Activated T-helper 2 cell treated with anti-CD3 and anti-CD28 coated beads, Interferon-gamma antibody, Interleukin-2, Interleukin-4, amounts not matched to agents 10 μg/mL and 5 μg/mL and 100 μg/mL, durations not matched to agents 14 hours and 24 hours and 36 hours (primary cell): ENCODE data around the gene TMEM86A. TPM values are rescaled to one million over a fixed set of nuclear protein-coding genes. Genes with fewer than 3 reads are reported as not detected.

Experiments used
- DNase-seq: peaks from one replicate; pipeline ENCODE4 v3.0.0; 2021; ENCODE audit warnings: low spot score
- H3K27ac Mint-ChIP-seq: one replicate; pipeline ENCODE4 v1.8.0; 2021; ENCODE audit warnings: mixed read lengths
- H3K27me3 Mint-ChIP-seq: one replicate; pipeline ENCODE4 v1.8.0; 2021; ENCODE audit warnings: low read depth, mixed read lengths
- H3K36me3 Mint-ChIP-seq: one replicate; pipeline ENCODE4 v1.8.0; 2021; ENCODE audit warnings: low read depth, mixed read lengths
- H3K4me1 Mint-ChIP-seq: one replicate; pipeline ENCODE4 v1.8.0; 2021; ENCODE audit warnings: low read depth, mixed read lengths
- H3K4me3 Mint-ChIP-seq: one replicate; pipeline ENCODE4 v1.8.0; 2021; ENCODE audit warnings: low read depth, mild to moderate bottlenecking, moderate library complexity, mixed read lengths
- H3K9me3 Mint-ChIP-seq: one replicate; pipeline ENCODE4 v1.8.0; 2021; ENCODE audit warnings: mixed read lengths
- intact Hi-C: fragments of 100-400 bp; cut with micrococcal nuclease; formaldehyde crosslinking; loops from one replicate; pipeline ENCODE4 v1.15.1; 2023
- total RNA-seq: library from RNA; stranded (reverse); gene quantifications from 2 replicates; pipeline ENCODE4 v1.2.3, GENCODE V29; 2022

The TMEM86A gene
- total RNA-seq, 1 donor from 2014 or later = 0.11 TPM

DNA sequence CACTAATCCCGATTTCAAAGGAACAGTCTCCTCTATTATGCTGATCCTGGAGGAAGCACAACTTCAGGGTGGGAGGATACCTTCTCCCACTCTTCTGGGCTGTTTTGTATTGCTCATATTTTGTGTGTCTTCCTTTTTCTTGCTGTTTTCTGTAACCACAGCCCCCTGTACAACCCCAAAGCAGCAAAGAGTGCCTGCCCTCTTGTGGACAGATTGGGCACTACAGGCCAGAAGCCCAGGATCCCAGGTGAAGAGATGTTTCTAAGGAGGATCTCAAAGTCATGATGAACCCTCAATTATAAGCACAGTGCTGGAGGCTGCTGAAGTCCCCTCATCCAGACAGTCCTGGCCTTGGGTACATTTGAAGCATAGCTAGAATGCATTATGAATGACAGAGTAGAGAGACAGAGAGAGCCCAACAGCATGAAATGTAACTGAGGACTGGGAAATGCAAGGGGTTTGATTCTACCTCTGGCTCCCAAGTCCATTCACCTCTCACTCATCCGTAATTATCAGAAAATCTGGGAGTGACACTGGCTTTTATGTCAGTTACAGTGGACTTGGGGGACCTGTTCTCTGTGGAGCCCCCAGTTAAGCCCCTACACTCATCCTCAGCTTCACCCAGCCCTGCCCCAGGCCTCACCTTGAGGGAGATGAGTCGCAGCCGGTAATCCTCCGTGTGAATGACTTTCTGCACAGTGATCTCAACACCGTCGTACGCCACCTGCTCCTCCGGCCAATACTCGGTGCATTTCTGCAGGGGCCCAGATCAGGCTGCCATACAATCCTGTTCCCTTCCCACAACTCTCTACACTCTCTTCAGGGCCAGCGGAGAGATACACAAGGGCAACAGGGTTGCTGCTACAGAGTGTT is 33.6 kb downstream of the TMEM86A start:
- Mint-ChIP-seq H3K36me3 (no peaks in the 10 kb centered on the region), H3K9me3 (no peaks in the 10 kb centered on the region), H3K27me3 (peaks cover 10% of the 10 kb centered on the region), H3K4me3 (no peak overlapping the region), H3K4me1 (peaks cover 2% of the 10 kb centered on the region), H3K27ac (no peak overlapping the region)
- DNase-seq = peak; percentile 40
- intact Hi-C loops = loop anchor here (1.0 to 10.0 kb wide), 2 partner anchors 192 to 487 kb away; partner anchors contain the start of gene SAA2

DNA sequence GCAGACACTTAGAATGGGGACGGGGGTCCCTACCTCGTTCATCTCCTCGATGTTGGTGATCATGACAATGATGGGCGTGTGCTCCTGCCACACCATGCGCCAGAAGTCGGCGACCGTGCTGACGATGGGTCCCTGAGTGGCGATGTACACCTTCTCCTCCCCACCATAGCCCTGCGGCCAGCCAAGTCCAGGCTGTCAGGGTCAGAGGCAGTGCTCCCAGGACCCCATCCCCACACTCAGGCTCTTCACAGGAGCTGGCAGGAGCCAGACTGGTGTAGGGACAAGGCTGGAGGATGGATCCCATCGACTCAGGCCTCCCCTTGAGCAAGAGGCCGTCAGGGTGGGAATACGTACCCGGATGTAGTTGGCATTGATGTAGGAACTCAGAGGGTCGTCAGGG is 34.6 kb downstream of the TMEM86A start:
- Mint-ChIP-seq H3K27me3 (peaks cover 10% of the 10 kb centered on the region), H3K4me1 (no peaks in the 10 kb centered on the region), H3K27ac (no peak overlapping the region), H3K4me3 (no peak overlapping the region), H3K36me3 (no peaks in the 10 kb centered on the region), H3K9me3 (no peaks in the 10 kb centered on the region)
- DNase-seq = no peak
- intact Hi-C loops = loop anchor here (10.0 kb wide), 1 partner anchor 488 kb away; the partner anchor contains the start of gene SAA2

DNA sequence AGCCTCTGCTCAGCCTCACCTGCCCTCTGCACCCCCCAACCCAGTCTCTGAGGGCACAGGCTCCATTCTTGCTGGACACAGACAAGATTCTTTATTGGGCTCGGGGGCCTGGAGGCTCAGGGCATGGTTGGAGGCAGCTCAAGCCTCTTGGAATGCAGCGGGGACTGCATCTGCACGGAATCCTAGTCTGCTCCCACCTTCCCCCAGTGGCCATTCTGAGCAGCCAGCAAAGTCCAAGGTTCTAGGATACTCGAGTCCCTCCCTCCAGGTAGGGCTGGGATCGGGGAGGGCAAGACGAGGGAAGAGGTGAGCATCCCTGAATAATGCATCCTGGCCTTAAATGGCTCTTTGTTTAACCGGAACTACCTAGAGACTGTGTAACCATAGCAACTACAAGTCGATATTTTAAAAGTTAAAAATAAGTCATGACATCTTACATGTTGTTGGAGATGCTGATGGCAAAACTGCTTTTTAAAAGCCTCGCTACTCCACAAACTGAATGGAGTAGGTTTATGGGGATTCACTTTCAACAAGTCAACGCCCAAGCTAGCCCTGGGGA is 38.1 kb downstream of the TMEM86A start:
- Mint-ChIP-seq H3K9me3 (no peaks in the 10 kb centered on the region), H3K36me3 (no peaks in the 10 kb centered on the region), H3K4me3 (no peak overlapping the region), H3K27me3 (peaks cover 10% of the 10 kb centered on the region), H3K4me1 (no peaks in the 10 kb centered on the region), H3K27ac (no peak overlapping the region)
- DNase-seq = no peak
- intact Hi-C loops = loop anchor here (10.0 kb wide), 1 partner anchor 492 kb away; the partner anchor contains the start of gene SAA2

DNA sequence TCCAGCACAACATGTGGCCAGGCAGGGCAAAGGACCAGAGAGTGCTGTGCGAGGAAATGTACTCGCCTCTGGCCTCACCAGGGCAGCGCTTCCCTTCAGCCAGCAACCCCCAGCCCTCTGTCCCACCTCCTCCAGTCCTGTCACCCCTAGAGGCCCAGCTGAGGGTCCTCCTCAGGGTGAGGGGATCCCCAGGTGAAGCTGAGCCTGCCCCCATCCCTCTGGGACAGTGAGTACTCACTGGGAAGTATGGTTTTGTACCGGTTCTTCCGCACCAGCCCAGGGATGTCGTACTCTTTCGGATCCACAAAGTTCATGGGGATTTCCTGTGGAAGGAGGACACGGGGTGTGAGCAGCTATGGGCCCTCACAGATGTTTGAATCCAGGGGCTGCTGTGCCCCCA is 39.1 kb downstream of the TMEM86A start:
- Mint-ChIP-seq H3K4me1 (no peaks in the 10 kb centered on the region), H3K9me3 (no peaks in the 10 kb centered on the region), H3K4me3 (no peak overlapping the region), H3K36me3 (no peaks in the 10 kb centered on the region), H3K27ac (no peak overlapping the region), H3K27me3 (peaks cover 10% of the 10 kb centered on the region)
- intact Hi-C loops = loop anchor here (10.0 kb wide), 1 partner anchor 493 kb away; the partner anchor contains the start of gene SAA2
- DNase-seq = no peak

DNA sequence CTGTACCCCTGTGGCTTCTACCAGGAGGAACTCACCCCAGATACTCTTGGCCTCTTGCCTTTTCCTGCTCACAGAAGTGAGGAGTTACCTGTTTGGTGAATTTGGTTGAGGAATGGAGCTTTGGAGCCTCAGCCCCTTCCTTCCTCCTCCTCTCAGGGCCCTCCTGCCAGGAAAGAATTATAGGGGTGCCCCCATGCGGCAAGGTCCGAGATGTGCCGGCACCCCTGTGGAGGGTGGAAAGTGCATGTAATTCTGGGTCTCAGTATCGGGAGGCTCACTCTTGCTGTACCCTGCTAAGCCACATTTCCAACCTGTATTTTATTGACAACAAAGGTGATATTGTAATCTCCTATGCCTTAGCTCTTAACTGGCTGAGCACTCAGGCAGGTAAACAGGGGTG is 41.1 kb downstream of the TMEM86A start:
- Mint-ChIP-seq H3K27ac (no peak overlapping the region), H3K9me3 (no peaks in the 10 kb centered on the region), H3K4me1 (no peaks in the 10 kb centered on the region), H3K36me3 (no peaks in the 10 kb centered on the region), H3K27me3 (peaks cover 10% of the 10 kb centered on the region), H3K4me3 (no peak overlapping the region)
- DNase-seq = no peak
- intact Hi-C loops = loop anchor here (10.0 kb wide), 1 partner anchor 495 kb away; the partner anchor contains the start of gene SAA2

DNA sequence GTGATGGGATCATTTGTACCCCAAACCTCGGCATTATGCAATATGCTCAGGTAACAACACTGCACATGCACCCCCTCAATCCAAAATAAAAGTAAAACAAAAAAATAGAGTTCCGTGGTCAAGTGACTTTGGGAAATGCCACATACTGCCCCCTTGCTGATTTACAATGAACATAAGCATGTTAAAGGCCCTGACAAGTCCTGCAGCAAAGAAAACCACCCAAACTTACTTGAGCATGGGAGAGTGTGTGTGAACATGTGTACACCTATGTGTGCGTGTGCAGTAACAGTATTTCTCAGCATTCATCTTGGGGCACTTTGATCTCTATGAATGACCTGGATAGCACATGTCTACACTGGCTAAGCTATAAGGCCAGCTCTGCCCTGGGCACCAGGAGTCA is 43.2 kb downstream of the TMEM86A start:
- H3K27ac Mint-ChIP-seq = no peak overlapping the region
- intact Hi-C loops = no loop called here
- no peaks in the 10 kb centered on the region for H3K36me3 Mint-ChIP-seq
- no peaks in the 10 kb centered on the region for H3K4me1 Mint-ChIP-seq
- peaks cover 1% of the 10 kb centered on the region for H3K27me3 Mint-ChIP-seq
- H3K9me3 Mint-ChIP-seq = no peaks in the 10 kb centered on the region
- no peak overlapping the region for H3K4me3 Mint-ChIP-seq
- DNase-seq = no peak

DNA sequence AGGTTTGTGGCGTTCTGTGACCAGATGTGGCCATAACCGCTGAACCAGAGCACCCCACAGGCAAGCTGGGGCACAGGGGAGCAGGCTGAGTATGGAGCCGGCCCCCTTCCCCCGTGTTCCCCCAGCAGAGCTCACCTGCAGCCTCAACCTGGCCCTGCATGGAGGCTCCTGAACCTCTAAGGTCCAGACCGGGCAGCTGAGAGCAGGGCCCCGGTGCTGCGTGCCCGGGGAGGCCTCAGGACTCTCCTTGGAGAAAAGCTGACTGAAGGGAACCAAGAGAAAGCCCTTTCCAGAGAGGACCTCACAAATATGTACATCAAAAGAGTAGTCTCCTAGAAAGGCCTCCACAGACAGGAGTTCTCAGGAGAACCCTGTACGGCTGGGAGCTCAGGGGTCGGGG is 44.8 kb downstream of the TMEM86A start:
- Mint-ChIP-seq H3K4me1 (no peaks in the 10 kb centered on the region), H3K9me3 (no peaks in the 10 kb centered on the region), H3K36me3 (no peaks in the 10 kb centered on the region), H3K4me3 (no peak overlapping the region), H3K27me3 (peaks cover 2% of the 10 kb centered on the region), H3K27ac (no peak overlapping the region)
- intact Hi-C loops = no loop called here
- DNase-seq = no peak

DNA sequence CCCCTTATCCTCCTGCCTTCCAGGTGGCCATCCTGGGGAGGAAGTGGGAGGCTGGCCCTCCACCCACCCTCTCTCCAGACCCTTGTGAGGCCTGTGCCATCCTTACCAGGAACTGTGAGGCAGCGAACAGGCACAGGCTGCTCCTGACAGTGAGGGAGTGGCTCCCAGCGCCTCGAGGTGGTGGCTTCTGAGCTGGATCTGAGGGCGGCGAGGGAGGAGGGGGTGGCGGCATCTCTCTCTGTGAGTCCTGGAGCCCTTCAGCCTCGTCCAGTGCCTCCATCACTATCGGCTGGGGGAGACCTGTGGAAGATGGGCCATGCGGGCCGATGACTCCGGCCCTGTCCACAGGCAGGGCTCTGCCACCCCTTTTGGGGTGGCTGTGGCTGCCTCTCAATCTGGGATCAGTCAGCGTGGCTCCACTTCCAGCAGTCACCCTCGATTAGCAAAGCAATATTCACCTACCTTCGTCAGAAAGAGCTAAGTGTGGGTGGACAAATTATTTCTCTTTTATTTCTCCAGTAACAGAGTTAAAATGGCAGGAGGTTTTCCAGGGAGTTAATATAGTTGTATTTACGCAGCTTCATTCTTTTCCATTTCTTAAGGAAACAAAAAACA is 45.4 kb downstream of the TMEM86A start:
- H3K4me1 Mint-ChIP-seq = no peaks in the 10 kb centered on the region
- no peak for DNase-seq
- intact Hi-C loops = no loop called here
- H3K9me3 Mint-ChIP-seq = no peaks in the 10 kb centered on the region
- peaks cover 2% of the 10 kb centered on the region for H3K27me3 Mint-ChIP-seq
- H3K27ac Mint-ChIP-seq = no peak overlapping the region
- no peaks in the 10 kb centered on the region for H3K36me3 Mint-ChIP-seq
- no peak overlapping the region for H3K4me3 Mint-ChIP-seq

DNA sequence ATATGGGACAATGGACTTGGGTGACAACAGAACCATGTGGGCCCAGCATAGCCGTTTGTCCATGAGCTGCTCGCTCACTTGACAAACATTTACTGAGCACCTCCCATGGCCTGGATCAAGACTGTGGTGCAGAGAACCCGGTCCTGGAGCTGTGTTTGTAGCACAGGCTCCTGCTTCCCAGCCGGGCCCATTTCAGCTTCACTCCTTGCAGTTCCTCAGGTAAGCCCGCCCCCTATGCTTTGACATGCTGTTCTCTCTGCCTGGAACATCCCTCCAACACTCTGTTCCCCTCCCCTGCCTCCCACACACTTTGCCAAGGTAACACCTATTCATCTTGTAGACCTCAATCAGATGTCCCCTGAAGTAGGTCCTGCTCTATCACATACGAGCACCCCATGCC is 46.7 kb downstream of the TMEM86A start:
- no peak overlapping the region for H3K27ac Mint-ChIP-seq

DNA sequence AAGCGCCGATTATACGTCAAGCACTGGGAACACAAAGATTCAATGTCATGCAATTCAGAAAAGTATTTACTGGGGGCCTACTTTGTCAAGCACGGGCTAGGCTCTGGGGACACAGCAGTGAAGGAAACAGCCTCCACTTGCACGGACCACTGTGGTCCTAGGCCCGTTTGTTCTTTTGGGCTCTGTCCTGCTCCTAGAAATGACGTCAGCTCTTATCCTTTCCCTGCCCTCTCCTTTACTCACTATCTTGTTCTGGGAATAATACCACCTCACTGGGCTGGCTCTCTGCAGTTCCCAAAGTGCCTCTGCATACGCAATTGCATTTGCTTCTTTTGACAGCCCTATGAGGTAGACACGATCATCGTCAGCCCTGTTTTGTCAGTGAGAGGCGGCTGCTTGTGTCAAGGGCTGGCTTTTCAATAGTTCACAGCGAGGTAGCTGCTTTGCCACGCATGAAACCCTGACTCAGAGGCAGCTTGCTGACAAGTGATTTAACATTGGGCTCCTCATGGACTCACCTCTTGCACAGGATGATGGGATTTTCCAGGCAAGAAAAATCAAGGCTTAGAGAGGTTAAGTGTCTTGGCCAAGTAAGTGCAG is 50.3 kb downstream of the TMEM86A start:
- H3K9me3 Mint-ChIP-seq = no peaks in the 10 kb centered on the region
- intact Hi-C loops = no loop called here
- no peak overlapping the region for H3K27ac Mint-ChIP-seq

More for the DNA sequence above, 46.7 kb downstream of the TMEM86A start:
- no peaks in the 10 kb centered on the region for H3K4me1 Mint-ChIP-seq
- no peaks in the 10 kb centered on the region for H3K9me3 Mint-ChIP-seq
- intact Hi-C loops = no loop called here
- H3K27me3 Mint-ChIP-seq = peaks cover 2% of the 10 kb centered on the region
- no peak for DNase-seq
- no peak overlapping the region for H3K4me3 Mint-ChIP-seq
- H3K36me3 Mint-ChIP-seq = no peaks in the 10 kb centered on the region

DNA sequence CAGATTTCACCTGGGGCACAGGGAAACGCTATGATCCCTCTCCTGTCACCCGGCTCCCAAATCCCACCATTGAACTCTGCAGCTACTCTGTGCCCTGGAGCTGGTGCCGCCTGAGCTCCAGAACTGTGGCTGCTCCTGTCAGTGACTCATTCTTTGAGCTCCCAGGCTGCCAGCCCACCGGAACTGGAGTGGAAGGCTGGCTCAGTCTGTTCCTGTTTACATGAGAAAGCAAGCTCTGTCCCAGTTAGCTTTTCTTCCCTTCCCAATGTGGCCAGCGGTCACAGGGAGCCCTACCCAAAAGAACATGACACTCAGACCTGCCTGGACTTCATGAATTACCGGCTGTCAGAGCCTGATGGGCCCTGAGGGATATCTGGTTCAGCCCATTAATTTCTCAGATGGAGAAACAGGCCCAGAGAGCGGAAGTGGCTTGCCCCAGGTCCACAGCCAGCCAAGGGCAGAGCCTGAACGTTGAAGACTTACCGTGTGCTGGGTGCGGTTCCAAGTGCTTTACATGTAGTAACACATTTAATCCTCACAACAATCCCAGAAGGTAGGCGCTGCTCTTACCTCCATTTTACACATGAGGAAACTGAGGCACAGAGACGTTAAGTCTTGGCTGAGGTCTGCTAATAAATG is 51.2 kb downstream of the TMEM86A start:
- Mint-ChIP-seq H3K4me1 (no peaks in the 10 kb centered on the region), H3K27me3 (peaks cover 8% of the 10 kb centered on the region), H3K27ac (no peak overlapping the region), H3K4me3 (no peak overlapping the region), H3K36me3 (no peaks in the 10 kb centered on the region), H3K9me3 (no peaks in the 10 kb centered on the region)
- intact Hi-C loops = no loop called here
- DNase-seq = no peak

More for the DNA sequence above, 50.3 kb downstream of the TMEM86A start:
- Mint-ChIP-seq H3K4me1 (no peaks in the 10 kb centered on the region), H3K36me3 (no peaks in the 10 kb centered on the region), H3K27me3 (peaks cover 8% of the 10 kb centered on the region), H3K4me3 (no peak overlapping the region)
- DNase-seq = no peak

DNA sequence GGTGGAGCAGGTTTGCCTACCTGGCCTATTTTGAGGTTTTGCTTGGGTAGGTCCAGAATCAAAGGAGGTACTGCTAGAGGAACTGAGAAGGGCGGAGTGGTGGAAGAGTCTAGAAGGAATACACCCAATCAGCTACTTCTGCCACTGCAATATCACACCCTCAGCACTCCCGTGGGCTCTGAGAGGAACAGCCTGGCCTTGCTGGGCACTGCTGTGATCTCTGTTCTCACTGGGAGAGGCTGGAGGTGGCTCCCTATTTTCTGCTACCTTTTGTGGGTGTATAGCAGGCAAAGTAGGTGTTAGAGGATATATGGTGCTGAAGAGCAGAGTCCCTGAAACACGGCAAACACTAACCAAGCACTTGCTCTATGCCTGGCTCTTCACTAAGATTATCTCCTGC is 52.4 kb downstream of the TMEM86A start:
- Mint-ChIP-seq H3K4me1 (no peaks in the 10 kb centered on the region), H3K27ac (no peak overlapping the region), H3K36me3 (no peaks in the 10 kb centered on the region), H3K4me3 (no peak overlapping the region), H3K9me3 (no peaks in the 10 kb centered on the region), H3K27me3 (peaks cover 8% of the 10 kb centered on the region)
- intact Hi-C loops = no loop called here
- DNase-seq = no peak
